Endodermal cell (in vitro differentiated cells): Measurements from ENCODE around the gene RAC2. TPM values are rescaled to one million over a fixed set of nuclear protein-coding genes. Genes with fewer than 3 reads are reported as not detected.

Experiments used
- DNase-seq: peaks from one replicate; pipeline ENCODE4 v3.0.0-alpha.2; 2017
- H3K27ac ChIP-seq: 2 replicates; pipeline ENCODE4 v1.5.1; 2013; ENCODE audit warnings: mild to moderate bottlenecking, low read depth, low read length, moderate library complexity
- H3K27me3 ChIP-seq: 2 replicates; pipeline ENCODE4 v1.6.1; 2013; ENCODE audit warnings: mild to moderate bottlenecking, low read length, moderate library complexity; ENCODE audit not compliant: insufficient read depth, control insufficient read depth, poor library complexity, severe bottlenecking
- H3K36me3 ChIP-seq: 2 replicates; pipeline ENCODE4 v1.7.0; 2013; ENCODE audit warnings: mild to moderate bottlenecking, low read length, moderate library complexity; ENCODE audit not compliant: control insufficient read depth, insufficient read depth
- H3K4me1 ChIP-seq: one replicate; pipeline ENCODE4 v1.7.0; 2013; ENCODE audit warnings: low read length; ENCODE audit not compliant: control insufficient read depth, insufficient read depth
- H3K4me3 ChIP-seq: 2 replicates; pipeline ENCODE4 v1.5.1; 2013; ENCODE audit warnings: mild to moderate bottlenecking, low read length, moderate library complexity
- H3K9ac ChIP-seq: 2 replicates; pipeline ENCODE4 v1.6.1; 2013; ENCODE audit warnings: mild to moderate bottlenecking, low read length, moderate library complexity; ENCODE audit not compliant: poor library complexity, severe bottlenecking; ENCODE audit errors: extremely low read depth
- H3K9me3 ChIP-seq: 2 replicates; pipeline ENCODE4 v1.6.1; 2013; ENCODE audit warnings: mild to moderate bottlenecking, low read length, moderate library complexity; ENCODE audit not compliant: control insufficient read depth
- H3K27ac Mint-ChIP-seq: 2 replicates; pipeline ENCODE4 v1.8.0; 2020; ENCODE audit warnings: mixed read lengths
- H3K27me3 Mint-ChIP-seq: 2 replicates; pipeline ENCODE4 v1.8.0; 2021; ENCODE audit warnings: mild to moderate bottlenecking, mixed read lengths; ENCODE audit not compliant: insufficient read depth
- H3K36me3 Mint-ChIP-seq: 2 replicates; pipeline ENCODE4 v1.8.0; 2020; ENCODE audit warnings: low read depth, mixed read lengths
- H3K4me1 Mint-ChIP-seq: 2 replicates; pipeline ENCODE4 v1.8.0; 2020; ENCODE audit warnings: mixed read lengths
- H3K4me3 Mint-ChIP-seq: 2 replicates; pipeline ENCODE4 v1.8.0; 2020; ENCODE audit warnings: mild to moderate bottlenecking, moderate library complexity, mixed read lengths
- H3K9me3 Mint-ChIP-seq: 2 replicates; pipeline ENCODE4 v1.8.0; 2020; ENCODE audit warnings: mild to moderate bottlenecking, mixed read lengths
- CTCF ChIP-seq: fragments of 200-600 bp; sonication (generic); conservative IDR thresholded peaks from 2 replicates; pipeline ENCODE4 v1.5.0; 2021; ENCODE audit warnings: antibody characterized with exemption, mild to moderate bottlenecking
- WGBS, 2 experiments: methylation state at CpG; one replicate each; pipeline versions ENCODE4 v1.1.5 to v1.1.7; 2013; ENCODE audit warnings: missing lambda C conversion rate in 2 of 2, mixed read lengths in 1 of 2; ENCODE audit not compliant: insufficient coverage in 1 of 2, insufficient read length in 1 of 2; 5-methylcytosine and 5-hydroxymethylcytosine counted together
- total RNA-seq, 2 donors: library from RNA; stranded (reverse); fragmentation: NEBNext Ultra II Directional in 1 of 2; extraction: Animal tissue kit (Norgen Biotek cat#: 25700) in 1 of 2; gene quantifications; 2 replicates in 1 of 2; 3 replicates in 1 of 2; pipeline ENCODE4 v1.2.1, GENCODE V29; 2021

Gene RAC2
- total RNA-seq, 2 donors from 2014 or later: 4.5 to 5.6 TPM

GRCh38 chr22:37282385-37282677 lies 38.3 kb upstream of the RAC2 start, which contains the start of gene CYTH4:
CYTH4 (plus strand) TSS chr22:37282508; CDS start chr22:37282570, 62 bp downstream.
- no peaks in the 10 kb centered on the region for H3K9me3 ChIP-seq
- H3K9me3 Mint-ChIP-seq: no peaks in the 10 kb centered on the region
- H3K27ac ChIP-seq: no peak within 1 kb of the TSS
- H3K27ac Mint-ChIP-seq: no peak within 1 kb of the TSS
- no peaks in the 10 kb centered on the region for H3K4me1 ChIP-seq
- WGBS, 2 experiments: 76 to 80% methylated on average over 9 to 12 of the region's 12 CpGs
- H3K27me3 ChIP-seq: no peaks in the 10 kb centered on the region
- H3K36me3 Mint-ChIP-seq: no peaks in the 10 kb centered on the region
- H3K4me3 ChIP-seq: no peak within 1 kb of the TSS
- no peak for TF ChIP-seq CTCF
- no peaks in the 10 kb centered on the region for H3K36me3 ChIP-seq
- H3K4me3 Mint-ChIP-seq: no peak within 1 kb of the TSS
- H3K4me1 Mint-ChIP-seq: peaks cover 4% of the 10 kb centered on the region
- no peak within 1 kb of the TSS for H3K9ac ChIP-seq
- peaks cover 2% of the 10 kb centered on the region for H3K27me3 Mint-ChIP-seq
- no peak for DNase-seq

- no peak overlapping the region for H3K9ac ChIP-seq
- peaks cover 4% of the 10 kb centered on the region for H3K4me1 Mint-ChIP-seq
- no peak overlapping the region for H3K4me3 ChIP-seq
- no peak overlapping the region for H3K27ac ChIP-seq
- no peaks in the 10 kb centered on the region for H3K9me3 ChIP-seq
- no peak overlapping the region for H3K4me3 Mint-ChIP-seq
- no peak for DNase-seq
- H3K9me3 Mint-ChIP-seq: no peaks in the 10 kb centered on the region
- no peaks in the 10 kb centered on the region for H3K4me1 ChIP-seq
- no peaks in the 10 kb centered on the region for H3K36me3 ChIP-seq
- no peaks in the 10 kb centered on the region for H3K36me3 Mint-ChIP-seq
- no peak for TF ChIP-seq CTCF
- no peak overlapping the region for H3K27ac Mint-ChIP-seq
- H3K27me3 Mint-ChIP-seq: peaks cover 2% of the 10 kb centered on the region
- 93 to 94% methylated on average over 10 to 12 of the region's 12 CpGs for WGBS, 2 experiments
- no peaks in the 10 kb centered on the region for H3K27me3 ChIP-seq
Observed at GRCh38 chr22:37281646-37282384, 37.7 kb upstream of the RAC2 start.

- Histone ChIP-seq H3K27me3 (no peaks in the 10 kb centered on the region), H3K27ac (no peak overlapping the region), H3K4me3 (no peak overlapping the region), H3K36me3 (no peaks in the 10 kb centered on the region), H3K9me3 (no peaks in the 10 kb centered on the region), H3K9ac (no peak overlapping the region), H3K4me1 (no peaks in the 10 kb centered on the region)
- Mint-ChIP-seq H3K36me3 (no peaks in the 10 kb centered on the region), H3K9me3 (no peaks in the 10 kb centered on the region), H3K4me1 (peaks cover 4% of the 10 kb centered on the region), H3K27ac (no peak overlapping the region), H3K4me3 (no peak overlapping the region), H3K27me3 (no peaks in the 10 kb centered on the region)
- TF ChIP-seq CTCF: no peak
- WGBS, 2 experiments: 93 to 97% methylated on average over 3 to 7 of the region's 7 CpGs
- DNase-seq: no peak
Observed at GRCh38 chr22:37281195-37281594, 37.1 kb upstream of the RAC2 start.
